GM12878 (cell line): ENCODE results near the gene OTOF.

Source experiments
- CBX3 ChIP-seq: fragments of 200-600 bp; sonication (generic); IDR thresholded peaks from 2 replicates; pipeline ENCODE4 v1.6.1; 2016; ENCODE audit warnings: low read depth, borderline replicate concordance
- CREB1 ChIP-seq: IDR thresholded peaks from 2 replicates; pipeline ENCODE4 v1.6.1; 2012; ENCODE audit warnings: low read depth, mild to moderate bottlenecking, inconsistent platforms
- EGR1 ChIP-seq, 2 experiments: IDR thresholded peaks; 1 replicate in 1 of 2; 2 replicates in 1 of 2; pipeline ENCODE4 v1.6.1; 2011 to 2012; ENCODE audit warnings: low read depth in 2 of 2, low read length in 2 of 2, borderline replicate concordance in 1 of 2, mild to moderate bottlenecking in 1 of 2, moderate library complexity in 1 of 2
- FOXK2 ChIP-seq: fragments of 450-650 bp; IDR thresholded peaks from 2 replicates; pipeline ENCODE4 v1.6.1; 2017; ENCODE audit warnings: mild to moderate bottlenecking, moderate library complexity
- RCOR1 ChIP-seq: conservative IDR thresholded peaks from 2 replicates; pipeline ENCODE4 v1.6.1; 2012; ENCODE audit warnings: low read depth, low read length, improper control_type of control experiment
- TF ChIP-seq, protein P1 (sequence below), 3 experiments: IDR thresholded peaks in 2 of 3; conservative IDR thresholded peaks in 1 of 3; 2 replicates each; pipeline ENCODE4 v1.5.1; 2011; ENCODE audit warnings: low read depth in 3 of 3, low read length in 3 of 3, mild to moderate bottlenecking in 3 of 3, control low read depth in 2 of 3, moderate library complexity in 2 of 3, inconsistent platforms in 1 of 3, mixed read lengths in 1 of 3; ENCODE audit not compliant: control insufficient read depth in 2 of 3, insufficient read depth in 1 of 3; ENCODE audit errors: extremely low read depth in 1 of 3
- TF ChIP-seq, protein P2 (sequence below): fragments of 450-650 bp; formaldehyde crosslinking; IDR thresholded peaks from 2 replicates; pipeline ENCODE4 v1.4.0; 2020; ENCODE audit warnings: mild to moderate bottlenecking, moderate library complexity

DNA sequence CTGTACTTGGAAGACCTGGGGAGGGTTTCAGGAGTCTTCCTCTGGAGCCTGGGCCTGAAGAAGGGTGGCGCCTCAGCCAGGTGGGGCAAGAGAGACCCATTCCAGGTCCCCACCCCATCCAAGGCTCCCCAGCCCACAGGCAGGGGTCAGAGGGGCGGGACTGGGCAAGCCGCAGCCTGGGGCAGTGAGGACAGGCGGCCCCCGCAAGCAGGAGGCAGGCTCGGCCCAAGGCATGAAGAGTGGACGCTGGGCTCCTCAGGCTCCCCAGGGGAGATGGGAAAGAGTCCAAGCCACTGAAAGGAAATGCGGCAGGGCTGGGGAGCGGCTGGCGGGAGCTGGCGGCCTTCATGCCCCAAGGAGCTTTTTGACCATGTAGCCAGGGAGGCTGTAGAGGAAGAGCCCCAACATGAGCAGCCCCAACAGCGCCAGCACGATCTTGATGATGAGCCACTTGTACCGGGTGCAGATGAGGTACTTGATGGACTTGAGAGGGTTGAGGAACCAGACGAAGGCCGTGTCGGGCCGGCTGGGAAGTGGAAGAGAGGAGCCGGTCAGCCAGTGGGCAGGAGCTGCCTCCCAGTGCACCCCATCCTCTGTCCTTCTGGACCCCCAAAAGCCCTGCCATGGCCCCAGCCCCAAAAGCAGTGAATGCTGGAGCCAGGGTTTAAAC lies 20.1 kb downstream of the OTOF start:
- TF ChIP-seq CBX3 (no peak), CREB1 (no peak), EGR1 (IDR thresholded peaks at IDR 0.05; ENCODE audit: borderline replicate concordance in 1 of 2, low read depth in 2 of 2, low read length in 2 of 2) (no peak), FOXK2 (no peak), RCOR1 (no peak)
- TF ChIP-seq, protein P1, sequence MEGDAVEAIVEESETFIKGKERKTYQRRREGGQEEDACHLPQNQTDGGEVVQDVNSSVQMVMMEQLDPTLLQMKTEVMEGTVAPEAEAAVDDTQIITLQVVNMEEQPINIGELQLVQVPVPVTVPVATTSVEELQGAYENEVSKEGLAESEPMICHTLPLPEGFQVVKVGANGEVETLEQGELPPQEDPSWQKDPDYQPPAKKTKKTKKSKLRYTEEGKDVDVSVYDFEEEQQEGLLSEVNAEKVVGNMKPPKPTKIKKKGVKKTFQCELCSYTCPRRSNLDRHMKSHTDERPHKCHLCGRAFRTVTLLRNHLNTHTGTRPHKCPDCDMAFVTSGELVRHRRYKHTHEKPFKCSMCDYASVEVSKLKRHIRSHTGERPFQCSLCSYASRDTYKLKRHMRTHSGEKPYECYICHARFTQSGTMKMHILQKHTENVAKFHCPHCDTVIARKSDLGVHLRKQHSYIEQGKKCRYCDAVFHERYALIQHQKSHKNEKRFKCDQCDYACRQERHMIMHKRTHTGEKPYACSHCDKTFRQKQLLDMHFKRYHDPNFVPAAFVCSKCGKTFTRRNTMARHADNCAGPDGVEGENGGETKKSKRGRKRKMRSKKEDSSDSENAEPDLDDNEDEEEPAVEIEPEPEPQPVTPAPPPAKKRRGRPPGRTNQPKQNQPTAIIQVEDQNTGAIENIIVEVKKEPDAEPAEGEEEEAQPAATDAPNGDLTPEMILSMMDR (IDR thresholded peaks at IDR 0.05 in 2 of 3, conservative IDR thresholded peaks at IDR 0.05 in 1 of 3; ENCODE audit: control insufficient read depth in 2 of 3, extremely low read depth in 1 of 3, insufficient read depth in 1 of 3, low read depth in 3 of 3, low read length in 3 of 3) = no peak
- TF ChIP-seq, protein P2, sequence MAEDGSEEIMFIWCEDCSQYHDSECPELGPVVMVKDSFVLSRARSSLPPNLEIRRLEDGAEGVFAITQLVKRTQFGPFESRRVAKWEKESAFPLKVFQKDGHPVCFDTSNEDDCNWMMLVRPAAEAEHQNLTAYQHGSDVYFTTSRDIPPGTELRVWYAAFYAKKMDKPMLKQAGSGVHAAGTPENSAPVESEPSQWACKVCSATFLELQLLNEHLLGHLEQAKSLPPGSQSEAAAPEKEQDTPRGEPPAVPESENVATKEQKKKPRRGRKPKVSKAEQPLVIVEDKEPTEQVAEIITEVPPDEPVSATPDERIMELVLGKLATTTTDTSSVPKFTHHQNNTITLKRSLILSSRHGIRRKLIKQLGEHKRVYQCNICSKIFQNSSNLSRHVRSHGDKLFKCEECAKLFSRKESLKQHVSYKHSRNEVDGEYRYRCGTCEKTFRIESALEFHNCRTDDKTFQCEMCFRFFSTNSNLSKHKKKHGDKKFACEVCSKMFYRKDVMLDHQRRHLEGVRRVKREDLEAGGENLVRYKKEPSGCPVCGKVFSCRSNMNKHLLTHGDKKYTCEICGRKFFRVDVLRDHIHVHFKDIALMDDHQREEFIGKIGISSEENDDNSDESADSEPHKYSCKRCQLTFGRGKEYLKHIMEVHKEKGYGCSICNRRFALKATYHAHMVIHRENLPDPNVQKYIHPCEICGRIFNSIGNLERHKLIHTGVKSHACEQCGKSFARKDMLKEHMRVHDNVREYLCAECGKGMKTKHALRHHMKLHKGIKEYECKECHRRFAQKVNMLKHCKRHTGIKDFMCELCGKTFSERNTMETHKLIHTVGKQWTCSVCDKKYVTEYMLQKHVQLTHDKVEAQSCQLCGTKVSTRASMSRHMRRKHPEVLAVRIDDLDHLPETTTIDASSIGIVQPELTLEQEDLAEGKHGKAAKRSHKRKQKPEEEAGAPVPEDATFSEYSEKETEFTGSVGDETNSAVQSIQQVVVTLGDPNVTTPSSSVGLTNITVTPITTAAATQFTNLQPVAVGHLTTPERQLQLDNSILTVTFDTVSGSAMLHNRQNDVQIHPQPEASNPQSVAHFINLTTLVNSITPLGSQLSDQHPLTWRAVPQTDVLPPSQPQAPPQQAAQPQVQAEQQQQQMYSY (CRISPR knock-in tag) = no peak
